Measurements from ENCODE around the gene APRT. TPM values are rescaled to one million over a fixed set of nuclear protein-coding genes. Genes with fewer than 3 reads are reported as not detected.

Gene APRT
- total and polyA plus RNA-seq, 2 of the 4 experiments (the other 2 are of a cell fraction): 40.5 to 157 TPM

DNA sequence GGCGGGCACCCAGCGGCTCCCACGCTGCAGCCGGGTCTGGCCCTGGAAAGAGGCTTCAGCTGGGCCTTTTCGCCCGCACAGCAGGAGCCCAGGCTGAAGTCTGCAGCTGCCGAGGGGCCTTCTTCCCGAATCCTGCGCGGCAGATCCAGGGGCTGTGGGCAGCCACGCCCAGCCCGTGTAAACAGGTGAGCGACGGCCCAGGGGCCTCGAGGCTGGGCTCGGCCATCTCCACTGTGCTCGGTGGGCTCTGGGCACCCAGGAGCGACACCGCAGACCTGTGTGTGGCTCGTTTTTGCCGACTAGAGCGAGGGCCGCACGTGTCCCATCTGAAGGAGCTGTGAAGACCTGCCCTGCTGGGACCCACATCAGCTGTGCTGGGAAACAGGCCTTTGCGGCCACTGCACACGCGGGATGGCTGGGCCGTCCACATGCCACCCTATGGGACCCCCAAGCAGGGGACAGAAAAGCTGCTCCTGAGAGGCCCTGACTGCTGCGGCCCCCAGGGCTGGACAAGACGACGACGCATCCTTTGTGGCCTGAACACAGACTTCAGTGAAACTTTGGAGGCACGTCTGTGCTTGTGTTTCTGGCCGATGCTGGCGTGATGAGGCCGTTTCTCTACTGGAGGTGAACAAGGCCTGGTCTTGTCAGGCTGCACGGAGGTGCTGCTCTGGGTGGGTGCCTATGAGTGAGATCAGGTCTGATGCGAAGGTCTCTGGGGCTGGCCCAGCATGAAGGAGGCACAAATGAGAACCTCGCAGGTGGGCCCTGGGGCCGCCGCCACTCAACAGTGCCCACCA is 5.2 kb upstream of the APRT start (continued):
- TF ChIP-seq MXI1 (IDR thresholded peaks at IDR 0.05; ENCODE audit: borderline replicate concordance, low read depth, low read length): no peak

DNA sequence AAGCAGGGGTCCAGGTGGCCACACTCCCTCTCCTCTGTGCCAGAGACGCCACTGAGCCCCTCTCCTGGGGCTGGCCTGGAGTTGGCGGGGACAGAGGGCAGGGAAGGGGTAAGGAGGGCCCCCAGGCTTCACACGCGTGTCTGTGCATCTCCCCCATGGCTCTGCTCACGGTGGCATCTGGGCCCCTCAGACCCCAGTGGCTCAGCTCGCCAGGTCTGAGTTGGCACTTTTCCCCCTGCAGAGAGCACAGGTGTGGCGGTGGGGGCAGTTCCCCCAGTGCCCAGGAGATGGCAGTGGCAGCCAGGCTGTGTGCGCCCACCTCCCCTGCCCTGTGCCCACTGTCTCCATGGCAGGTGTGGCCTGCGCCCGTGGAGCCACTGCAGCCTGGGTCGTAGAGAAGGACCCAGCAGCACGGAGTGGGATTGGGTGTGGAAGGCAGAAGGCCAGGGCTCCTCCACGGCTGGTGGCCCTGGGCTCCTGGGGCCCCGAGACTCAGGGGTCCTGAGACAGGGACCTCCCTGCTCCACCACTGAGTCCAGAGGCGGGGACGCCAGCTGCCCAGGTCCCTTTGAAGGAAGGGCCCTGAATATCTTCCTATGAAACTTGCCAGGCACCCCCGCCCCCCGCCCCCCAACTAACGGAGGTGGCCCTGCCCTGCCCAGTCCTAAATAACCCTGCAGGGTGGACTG is 4.3 kb upstream of the APRT start:
- Histone ChIP-seq H2AFZ (replicated peaks; ENCODE audit: low read length, poor library complexity) (no peak overlapping the region), H3K27ac (ENCODE audit: insufficient read depth, low read length) (no peak overlapping the region), H3K27me3 (ENCODE audit: control insufficient read depth, insufficient read depth, low read length) (no peaks in the 10 kb centered on the region), H4K20me1 (ENCODE audit: insufficient read depth, low read length) (peaks cover 2% of the 10 kb centered on the region), H3K36me3 (ENCODE audit: control insufficient read depth, insufficient read depth, low read length) (peaks cover 2% of the 10 kb centered on the region; the same call in 1 of the 2 replicates), H3K23ac (ENCODE audit: low read depth, low read length) (no peak overlapping the region), H3K79me1 (ENCODE audit: low read depth in 1 of 2, low read length in 2 of 2) (peaks cover 0 to 6% of the 10 kb centered on the region in 2 experiments; a peak in 2 of 4 replicates), H3K4me2 (ENCODE audit: low read depth, low read length) (no peak overlapping the region), H3K9me3 (ENCODE audit: control insufficient read depth, insufficient read depth, low read length) (no peaks in the 10 kb centered on the region), H3K4ac (ENCODE audit: low read depth, low read length) (no peak overlapping the region), H2BK5ac (ENCODE audit: low read depth, low read length, poor library complexity, severe bottlenecking) (no peak overlapping the region), H3K14ac (replicated peaks; ENCODE audit: low read depth, low read length) (no peak overlapping the region), H3K9ac (ENCODE audit: low read depth, low read length) (no peak overlapping the region), H3K4me3 (ENCODE audit: insufficient read depth, low read depth, low read length) (no peak overlapping the region), H3K56ac (ENCODE audit: extremely low read depth, insufficient read depth, low read length) (no peak overlapping the region), H2AK9ac (replicated peaks; ENCODE audit: low read depth, low read length, poor library complexity) (no peak overlapping the region), H2BK15ac (ENCODE audit: low read depth, low read length) (no peak overlapping the region), H4K91ac (ENCODE audit: insufficient read depth, low read depth, low read length) (no peak overlapping the region), H4K5ac (ENCODE audit: low read depth, low read length) (no peak overlapping the region), H4K8ac (ENCODE audit: low read depth in 2 of 2, low read length in 2 of 2) (no peak overlapping the region), H2BK20ac (ENCODE audit: low read depth, low read length) (no peak overlapping the region), H2BK120ac (ENCODE audit: low read depth, low read length) (no peak overlapping the region), H3K4me1 (ENCODE audit: control insufficient read depth, insufficient read depth, low read length) (peaks cover 14% of the 10 kb centered on the region), H3K18ac (ENCODE audit: low read depth, low read length) (no peak overlapping the region), H3K9me1 (ENCODE audit: insufficient read depth, low read length) (peaks cover 5% of the 10 kb centered on the region), H2AK5ac (ENCODE audit: low read depth, low read length) (no peak overlapping the region)
- in situ Hi-C loops (cut with MboI; ENCODE audit: low sequenced_read_pairs): no loop called here
- TF ChIP-seq RAD21 (IDR thresholded peaks at IDR 0.05; ENCODE audit: low read length): peak; percentile 69
- TF ChIP-seq BHLHE40 (IDR thresholded peaks at IDR 0.05; ENCODE audit: low read depth, low read length): no peak
- TF ChIP-seq POLR2A (IDR thresholded peaks at IDR 0.05; ENCODE audit: low read depth, low read length): no peak
- TF ChIP-seq, protein P1, sequence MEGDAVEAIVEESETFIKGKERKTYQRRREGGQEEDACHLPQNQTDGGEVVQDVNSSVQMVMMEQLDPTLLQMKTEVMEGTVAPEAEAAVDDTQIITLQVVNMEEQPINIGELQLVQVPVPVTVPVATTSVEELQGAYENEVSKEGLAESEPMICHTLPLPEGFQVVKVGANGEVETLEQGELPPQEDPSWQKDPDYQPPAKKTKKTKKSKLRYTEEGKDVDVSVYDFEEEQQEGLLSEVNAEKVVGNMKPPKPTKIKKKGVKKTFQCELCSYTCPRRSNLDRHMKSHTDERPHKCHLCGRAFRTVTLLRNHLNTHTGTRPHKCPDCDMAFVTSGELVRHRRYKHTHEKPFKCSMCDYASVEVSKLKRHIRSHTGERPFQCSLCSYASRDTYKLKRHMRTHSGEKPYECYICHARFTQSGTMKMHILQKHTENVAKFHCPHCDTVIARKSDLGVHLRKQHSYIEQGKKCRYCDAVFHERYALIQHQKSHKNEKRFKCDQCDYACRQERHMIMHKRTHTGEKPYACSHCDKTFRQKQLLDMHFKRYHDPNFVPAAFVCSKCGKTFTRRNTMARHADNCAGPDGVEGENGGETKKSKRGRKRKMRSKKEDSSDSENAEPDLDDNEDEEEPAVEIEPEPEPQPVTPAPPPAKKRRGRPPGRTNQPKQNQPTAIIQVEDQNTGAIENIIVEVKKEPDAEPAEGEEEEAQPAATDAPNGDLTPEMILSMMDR (conservative IDR thresholded peaks at IDR 0.05; ENCODE audit: low read depth, low read length): peak; percentile 53
- intact Hi-C loops (cut with micrococcal nuclease): loop anchor here (1.0 kb wide), 1 partner anchor 41 kb away; the partner anchor contains the start of gene TRAPPC2L
- WGBS, 2 experiments (ENCODE audit: extremely low coverage in 2 of 2, insufficient read length in 1 of 2): 82% methylated on average over 9 of the region's 19 CpGs; no CpG with 5 or more reads in 1 of the 2 experiments
- no TSS peak for BruUV-seq (replicated peaks)
- CTCF ChIA-PET: interaction anchor here (1.7 kb wide), 1 partner anchor 42 kb away, joined by 4 read pairs; no protein-coding TSS in a partner anchor
- dilution Hi-C loops (cut with HindIII; ENCODE audit: low sequenced_read_pairs, unreplicated experiment): no loop called here
- POLR2A ChIA-PET (ENCODE audit: unreplicated experiment): no interaction called here
- no peak for ATAC-seq (ENCODE audit: low read depth)
- DNase-seq: no peak

Measured in IMR-90 (cell line).